SH-SY5Y (cell line): ENCODE results near the gene MRFAP1L1.

Experiments
- GATA2 ChIP-seq: IDR thresholded peaks from 2 replicates; pipeline ENCODE4 v1.6.1; 2011; ENCODE audit warnings: mild to moderate bottlenecking, low read depth, low read length
- GATA3 ChIP-seq: IDR thresholded peaks from 2 replicates; pipeline ENCODE4 v1.6.1; 2011; ENCODE audit warnings: low read depth, mild to moderate bottlenecking, low read length, moderate library complexity

- TF ChIP-seq GATA3 (no peak), GATA2 (no peak)
These were observed 4.0 kb downstream of the MRFAP1L1 start for GRCh38 chr4:6705646-6706045.
